Epithelial cell of prostate (primary cell): ENCODE measurements around the gene CYB561D1.
"Not testable (repeated sequence)": the region's sequence is repeated elsewhere in the genome, so short reads cannot be mapped to it uniquely, and the experiment has no call there.

ENCODE experiments used
- DNase-seq: peaks from one replicate; pipeline ENCODE4 v3.0.0-alpha.2; 2011; ENCODE audit warnings: low read depth, low spot score
- H3K27ac ChIP-seq: fragments of 450-650 bp; 2 replicates; pipeline ENCODE4 v1.5.1; 2017; ENCODE audit warnings: mild to moderate bottlenecking

The CYB561D1 gene

GRCh38 chr1:109493805-109494539, at the start of gene CYB561D1:
Gene CYB561D1, plus strand, starts transcription at chr1:109494094. Its CDS starts 46 bp downstream, at chr1:109494140.
- DNase-seq, result no peak
- peak within 1 kb of the TSS; percentile 50 for H3K27ac ChIP-seq

- H3K27ac ChIP-seq, result no peak overlapping the region
- no peak for DNase-seq
Measured at GRCh38 chr1:109444346-109444745, 49.5 kb upstream of the CYB561D1 start.

- H3K27ac ChIP-seq, DNase-seq: not testable (repeated sequence)
Measured at GRCh38 chr1:109445949-109446695, 47.8 kb upstream of the CYB561D1 start.

GRCh38 chr1:109447524-109447923, 46.4 kb upstream of the CYB561D1 start:
- H3K27ac ChIP-seq, result no peak overlapping the region
- no peak for DNase-seq

- no peak for DNase-seq
- H3K27ac ChIP-seq, result no peak overlapping the region
Measured at GRCh38 chr1:109454497-109455133, 39.3 kb upstream of the CYB561D1 start.

- no peak for DNase-seq
- H3K27ac ChIP-seq, result no peak overlapping the region
Measured at GRCh38 chr1:109457819-109458218, 36.1 kb upstream of the CYB561D1 start.

- DNase-seq, result no peak
- H3K27ac ChIP-seq, result no peak overlapping the region
Measured at GRCh38 chr1:109466125-109466451, 27.8 kb upstream of the CYB561D1 start.

GRCh38 chr1:109466452-109467300, 27.2 kb upstream of the CYB561D1 start, which contains the start of gene SYPL2:
Gene SYPL2, plus strand, starts transcription at chr1:109466546. Its CDS starts 298 bp downstream, at chr1:109466844.
- no peak within 1 kb of the TSS for H3K27ac ChIP-seq
- no peak for DNase-seq

- H3K27ac ChIP-seq, result no peak overlapping the region
- DNase-seq, result no peak
Measured at GRCh38 chr1:109467301-109467777, 26.6 kb upstream of the CYB561D1 start.

- no peak overlapping the region for H3K27ac ChIP-seq
- DNase-seq, result no peak
Measured at GRCh38 chr1:109468061-109468460, 25.8 kb upstream of the CYB561D1 start.

GRCh38 chr1:109468903-109469302, 25.0 kb upstream of the CYB561D1 start:
- no peak overlapping the region for H3K27ac ChIP-seq
- DNase-seq, result no peak

- no peak for DNase-seq
- no peak overlapping the region for H3K27ac ChIP-seq
Measured at GRCh38 chr1:109470245-109470644, 23.6 kb upstream of the CYB561D1 start.

GRCh38 chr1:109472779-109473178, 21.1 kb upstream of the CYB561D1 start:
- no peak for DNase-seq
- no peak overlapping the region for H3K27ac ChIP-seq

- not testable (repeated sequence) for DNase-seq, H3K27ac ChIP-seq
Measured at GRCh38 chr1:109473284-109474057, 20.4 kb upstream of the CYB561D1 start.

- no peak for DNase-seq
- no peak overlapping the region for H3K27ac ChIP-seq
Measured at GRCh38 chr1:109474697-109475096, 19.2 kb upstream of the CYB561D1 start.

GRCh38 chr1:109475261-109475660, 18.6 kb upstream of the CYB561D1 start:
- no peak for DNase-seq
- H3K27ac ChIP-seq, result no peak overlapping the region

- no peak for DNase-seq
- H3K27ac ChIP-seq, result no peak overlapping the region
Measured at GRCh38 chr1:109476825-109477224, 17.1 kb upstream of the CYB561D1 start.

GRCh38 chr1:109477821-109478220, 16.1 kb upstream of the CYB561D1 start:
- no peak for DNase-seq
- H3K27ac ChIP-seq, result no peak overlapping the region

- no peak for DNase-seq
Measured at GRCh38 chr1:109478806-109479205, 15.1 kb upstream of the CYB561D1 start.

More at GRCh38 chr1:109478806-109479205, 15.1 kb upstream of the CYB561D1 start:
- no peak overlapping the region for H3K27ac ChIP-seq
